Mucosa of descending colon (tissue), 3 donors: Measurements from ENCODE around the gene UPP2. TPM values are rescaled to one million over a fixed set of nuclear protein-coding genes. Genes with fewer than 3 reads are reported as not detected.

Experiments
- ATAC-seq: fragments of 200-7000 bp; cut with Tn5 transposase; one replicate; pipeline ENCODE4 v1.9.1; 2020; ENCODE audit warnings: mild to moderate bottlenecking, moderate library complexity
- DNase-seq, 3 donors: peaks; one replicate each; pipeline ENCODE4 v3.0.0-alpha.2; 2020
- H3K36me3 ChIP-seq: fragments of 200-600 bp; one replicate; pipeline ENCODE4 v1.8.0; 2021; ENCODE audit warnings: low read depth, mild to moderate bottlenecking
- H3K4me1 ChIP-seq: fragments of 200-600 bp; one replicate; pipeline ENCODE4 v1.8.0; 2021; ENCODE audit warnings: low read depth, mild to moderate bottlenecking
- H3K4me3 ChIP-seq: fragments of 200-600 bp; one replicate; pipeline ENCODE4 v1.8.0; 2021; ENCODE audit warnings: mild to moderate bottlenecking
- H3K9me3 ChIP-seq: fragments of 200-600 bp; one replicate; pipeline ENCODE4 v1.8.0; 2021; ENCODE audit warnings: mild to moderate bottlenecking
- CTCF ChIP-seq: fragments of 200-600 bp; IDR thresholded peaks from one replicate; pipeline ENCODE4 v1.8.0; 2022; ENCODE audit warnings: antibody characterized with exemption, mild to moderate bottlenecking
- intact Hi-C, 2 donors: fragments of 100-400 bp; cut with DNase I in 1 of 2; cut with micrococcal nuclease in 1 of 2; formaldehyde crosslinking; loops; one replicate each; pipeline versions ENCODE4 v1.11.0 to v1.11.1; 2022; cut with DNase I, micrococcal nuclease
- total RNA-seq, 3 donors: library from RNA; stranded (reverse); fragmentation: NEBNext Ultra II Directional in 2 of 3; extraction: Animal tissue kit (Norgen Biotek cat#: 25700) in 2 of 3; gene quantifications; one replicate each; pipeline versions ENCODE4 v1.2.1 to v1.2.4, GENCODE V29; 2021 to 2023
- donor health status: DM: no; HTN: no; CAD: no; lungs with moderate emphysema.
- donor health status: DM: no; HTN: no; CAD: no.
- donor health status: DM: no; HTN: yes; CAD: no.

The UPP2 gene
- total RNA-seq, 3 donors from 2014 or later, result not detected

DNA sequence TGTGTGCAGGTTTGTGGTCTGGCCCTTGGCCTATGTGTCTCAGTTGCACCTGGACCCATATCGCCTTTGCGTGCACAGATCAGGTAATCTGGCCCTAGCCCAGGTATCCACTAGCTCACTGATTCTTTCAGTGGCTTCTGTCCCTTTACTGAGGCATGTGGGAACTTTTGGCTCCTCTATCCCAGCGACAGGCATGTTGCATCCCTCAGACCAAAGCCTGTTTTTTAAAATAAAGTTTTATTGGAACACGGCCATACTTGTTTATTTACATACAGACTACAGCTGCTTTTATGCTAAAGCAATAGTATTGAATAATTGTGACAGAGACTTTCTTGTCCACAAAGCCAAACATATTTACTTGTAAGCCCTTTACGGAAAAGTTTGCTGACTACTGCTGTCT lies 39.9 kb upstream of the UPP2 start:
- TF ChIP-seq CTCF, result no peak
- H3K4me3 ChIP-seq, result no peak overlapping the region
- DNase-seq (no peak), ATAC-seq (no peak)
- no peaks in the 10 kb centered on the region for H3K4me1 ChIP-seq
- H3K9me3 ChIP-seq, result no peaks in the 10 kb centered on the region
- intact Hi-C loops, result no loop called here
- no peaks in the 10 kb centered on the region for H3K36me3 ChIP-seq

- Histone ChIP-seq H3K9me3 (no peaks in the 10 kb centered on the region), H3K36me3 (no peaks in the 10 kb centered on the region), H3K4me1 (no peaks in the 10 kb centered on the region), H3K4me3 (no peak overlapping the region)
- no peak for DNase-seq
- no peak for ATAC-seq
- intact Hi-C loops, result no loop called here
- no peak for TF ChIP-seq CTCF
Observed at GRCh38 chr2:158066046-158066713, 35.5 kb upstream of the UPP2 start.

DNA sequence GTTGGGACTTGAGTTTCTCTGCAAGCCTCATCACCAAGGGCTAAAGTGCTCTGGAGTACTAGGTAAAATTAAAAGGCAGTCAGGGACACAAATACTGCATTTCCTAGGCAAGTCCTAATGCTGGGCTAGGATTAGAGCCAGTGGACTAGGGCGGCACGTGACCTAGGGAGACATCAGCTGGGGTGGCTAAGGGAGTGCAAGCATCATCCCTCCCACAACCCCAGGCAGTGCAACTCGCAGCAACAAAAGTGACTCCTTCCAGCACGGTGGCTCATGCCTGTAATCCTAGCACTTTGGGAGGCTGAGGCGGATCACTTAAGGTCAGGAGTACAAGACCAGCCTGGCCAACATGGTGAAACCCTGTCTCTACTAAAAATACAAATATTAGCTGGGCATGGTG lies 30.7 kb upstream of the UPP2 start:
- no peak for TF ChIP-seq CTCF
- intact Hi-C loops, result no loop called here
- Histone ChIP-seq H3K4me3 (no peak overlapping the region), H3K36me3 (no peaks in the 10 kb centered on the region), H3K9me3 (peaks cover under 1% of the 10 kb centered on the region), H3K4me1 (no peaks in the 10 kb centered on the region)
- ATAC-seq (no peak), DNase-seq (no peak)

DNA sequence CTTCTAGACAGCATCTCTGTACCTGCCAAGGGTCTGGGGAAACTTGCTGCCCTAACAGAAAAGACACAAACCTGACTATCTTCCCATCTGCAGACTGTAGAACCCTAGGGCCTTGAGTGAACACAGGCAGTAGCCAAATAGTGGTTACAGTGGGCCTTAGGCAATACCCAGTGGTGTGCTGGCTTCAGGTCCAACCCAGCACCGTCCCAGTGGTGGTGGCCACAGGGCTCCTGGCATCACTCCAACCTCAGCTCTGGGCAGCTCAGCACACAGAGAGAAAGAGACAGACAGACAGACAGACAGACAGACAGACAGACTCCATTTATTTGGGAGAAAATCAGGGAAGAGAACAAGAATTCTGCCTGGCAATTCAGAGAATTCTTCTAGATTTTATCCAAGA lies 29.3 kb upstream of the UPP2 start:
- ATAC-seq (no peak), DNase-seq (no peak)
- TF ChIP-seq CTCF, result no peak
- Histone ChIP-seq H3K4me3 (no peak overlapping the region), H3K9me3 (peaks cover 9% of the 10 kb centered on the region), H3K36me3 (no peaks in the 10 kb centered on the region), H3K4me1 (no peaks in the 10 kb centered on the region)
- intact Hi-C loops, result no loop called here

DNA sequence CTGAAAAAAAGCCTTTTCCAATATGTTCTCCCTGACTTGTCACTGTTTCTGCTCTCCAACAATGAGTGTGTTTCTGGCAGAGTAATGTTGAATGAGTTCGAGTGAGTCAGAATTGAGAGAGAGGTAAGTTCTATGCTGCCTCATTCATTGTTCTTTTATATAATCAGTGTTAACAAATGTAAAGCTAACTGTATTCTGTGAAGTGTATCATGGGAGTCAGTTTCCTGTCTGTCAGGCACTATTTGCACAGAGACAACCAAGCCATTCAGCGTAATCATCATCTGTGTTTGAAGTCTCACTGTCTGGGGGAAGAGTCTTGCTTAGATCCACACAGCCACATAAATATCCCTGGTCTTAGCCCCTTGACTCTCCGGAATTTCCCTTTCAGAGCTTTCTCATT lies 22.0 kb upstream of the UPP2 start:
- no peak for TF ChIP-seq CTCF
- no peaks in the 10 kb centered on the region for H3K4me1 ChIP-seq
- no peak overlapping the region for H3K4me3 ChIP-seq
- H3K36me3 ChIP-seq, result no peaks in the 10 kb centered on the region
- H3K9me3 ChIP-seq, result peaks cover 9% of the 10 kb centered on the region
- intact Hi-C loops, result no loop called here
- DNase-seq, result no peak
- ATAC-seq, result no peak

GRCh38 chr2:158088093-158088492 lies 13.6 kb upstream of the UPP2 start:
- no peak overlapping the region for H3K4me3 ChIP-seq
- no peaks in the 10 kb centered on the region for H3K9me3 ChIP-seq
- no peaks in the 10 kb centered on the region for H3K36me3 ChIP-seq
- intact Hi-C loops, result no loop called here
- ATAC-seq, result no peak
- no peak for TF ChIP-seq CTCF
- H3K4me1 ChIP-seq, result no peaks in the 10 kb centered on the region
- DNase-seq, result no peak
